Head of caudate nucleus (tissue), 42 donors: ENCODE measurements around the gene EID3.
"Not testable (repeated sequence)": the region's sequence is repeated elsewhere in the genome, so short reads cannot be mapped to it uniquely, and the experiment has no call there.

Experiments
- DNase-seq, 42 donors: peaks; one replicate each; pipeline versions ENCODE4 v3.0.0 to v3.0.0-alpha.2; 2020 to 2021; ENCODE audit warnings: mixed read lengths in 7 of 42
- intact Hi-C: fragments of 100-400 bp; cut with DNase I; formaldehyde crosslinking; loops from one replicate; pipeline ENCODE4 v1.15.0; 2022

Gene EID3

GRCh38 chr12:104286516-104287482 lies 16.7 kb upstream of the EID3 start:
- intact Hi-C loops = loop anchor here (10.0 kb wide), 2 partner anchors 72 to 142 kb away; partner anchors contain the start of gene TXNRD1
- peak; percentile 83 to 97 (median 92) for DNase-seq

- intact Hi-C loops = loop anchor here (10.0 kb wide), 2 partner anchors 74 to 144 kb away; partner anchors contain the start of gene TXNRD1
These were observed 14.8 kb upstream of the EID3 start for GRCh38 chr12:104288635-104289274.

DNA sequence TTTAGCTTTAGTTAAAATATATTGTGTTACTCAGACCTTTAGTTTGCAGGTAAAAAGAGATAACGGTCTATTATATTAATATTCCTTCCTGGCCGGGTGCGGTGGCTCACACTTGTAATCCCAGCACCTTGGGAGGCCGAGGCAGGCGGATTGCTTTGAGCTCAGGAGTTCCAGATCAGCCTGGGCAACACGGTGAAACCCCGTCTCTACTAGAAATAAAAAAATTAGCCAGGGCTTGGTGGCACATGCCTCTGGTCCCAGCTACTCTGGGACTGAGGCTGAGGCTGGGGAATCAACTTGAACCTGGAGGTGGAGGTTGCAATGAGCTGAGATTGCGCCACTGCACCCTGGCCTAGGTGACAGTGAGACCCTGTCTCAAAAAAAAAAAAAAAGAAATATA lies 13.2 kb upstream of the EID3 start:
- DNase-seq = no peak
- intact Hi-C loops = no loop called here

More at GRCh38 chr12:104288635-104289274, 14.8 kb upstream of the EID3 start:
- DNase-seq = peak; percentile 74 to 94 (median 86)

DNA sequence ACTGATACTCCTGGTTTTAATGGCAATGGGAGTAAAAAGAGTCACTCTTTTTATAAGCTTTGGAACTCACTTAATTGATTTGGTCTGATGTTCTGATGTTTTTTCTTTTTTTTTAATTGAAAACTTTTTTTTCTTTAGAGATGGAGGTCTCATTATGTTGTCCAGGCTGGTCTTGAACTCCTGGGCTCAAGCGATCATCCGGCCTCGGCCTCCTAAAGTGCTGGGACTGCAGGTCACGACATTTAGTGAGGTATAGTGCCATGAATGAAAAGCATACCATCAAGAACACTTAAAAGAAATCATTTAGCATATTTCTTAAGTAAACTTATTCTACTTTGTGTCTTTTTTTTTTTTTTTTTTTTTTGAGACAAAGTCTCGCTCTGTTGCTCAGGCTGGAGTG lies 12.7 kb upstream of the EID3 start:
- intact Hi-C loops = no loop called here
- DNase-seq = no peak

DNA sequence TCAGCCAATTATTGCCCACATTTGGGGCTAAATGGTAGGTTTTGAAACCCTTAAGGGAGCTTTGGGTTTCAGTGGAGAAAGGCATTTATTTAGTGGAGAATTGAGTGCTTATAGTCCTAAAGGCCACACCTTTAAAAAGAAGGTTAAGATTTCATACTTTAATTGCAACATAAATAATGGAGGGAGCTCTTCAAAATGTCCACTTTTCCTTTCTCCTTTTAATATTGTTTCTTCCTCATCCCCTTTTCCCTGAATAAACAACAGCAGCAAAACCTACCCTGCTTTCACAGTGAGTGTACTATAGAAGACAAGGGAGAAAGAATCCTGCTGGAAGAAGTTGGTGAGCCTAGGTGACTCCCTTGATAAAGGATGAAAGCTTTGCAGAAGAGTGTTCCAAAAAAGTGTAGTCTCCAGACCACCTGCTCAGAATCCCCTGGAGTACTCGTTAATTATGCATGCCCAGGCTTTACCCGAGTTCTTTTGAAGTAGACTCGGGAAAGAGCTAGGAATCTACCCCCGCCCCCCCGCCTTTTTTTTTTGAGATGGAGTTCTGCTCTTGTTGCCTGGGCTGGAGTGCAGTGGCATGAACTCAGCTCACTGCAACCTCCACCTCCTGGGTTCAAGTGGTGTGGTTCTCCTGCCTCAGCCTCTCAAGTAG lies 11.5 kb upstream of the EID3 start:
- intact Hi-C loops = no loop called here
- no peak for DNase-seq

DNA sequence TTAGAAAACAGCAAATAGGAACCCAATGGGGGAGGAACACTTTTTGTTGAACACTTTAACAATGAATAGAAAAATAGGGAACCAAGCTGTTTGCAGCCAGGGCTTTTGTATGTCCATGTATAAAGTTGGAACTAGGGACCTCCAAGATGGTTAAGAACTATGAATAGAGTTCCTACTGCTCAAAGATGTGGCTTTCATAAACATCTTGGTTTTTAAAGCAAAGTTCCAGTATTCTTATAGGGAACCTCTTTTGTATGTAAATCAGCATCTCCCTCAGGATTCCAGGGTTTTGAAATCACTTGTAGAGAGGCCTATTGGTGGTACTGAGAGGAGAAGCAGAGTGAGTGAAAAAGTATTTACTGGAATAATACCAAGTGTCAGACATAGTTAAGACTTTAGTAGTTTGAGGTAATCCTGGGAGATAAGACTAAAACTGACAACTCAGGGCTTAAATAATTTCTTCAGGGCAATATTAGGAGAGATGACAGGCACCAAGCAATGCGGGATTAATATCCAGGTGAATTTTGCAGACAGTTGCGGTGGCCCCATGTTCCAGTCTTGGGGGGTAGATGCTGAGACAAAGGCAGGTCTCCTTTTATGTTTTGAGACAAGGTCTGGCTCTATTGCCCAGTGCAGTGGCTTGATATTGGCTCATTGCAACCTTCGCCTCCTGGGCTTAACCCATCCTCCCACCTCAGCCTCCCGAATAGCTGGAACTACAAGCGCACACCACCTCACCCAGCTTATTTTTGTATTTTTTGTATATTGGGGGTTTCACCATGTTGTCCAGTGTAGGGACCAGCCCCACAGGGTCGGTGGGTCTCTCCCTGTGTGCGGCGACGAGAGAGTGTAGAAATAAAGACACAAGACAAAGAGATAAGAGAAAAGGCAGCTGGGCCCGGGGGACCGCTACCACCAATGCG lies 10.4 kb upstream of the EID3 start:
- no peak for DNase-seq
- intact Hi-C loops = no loop called here

DNA sequence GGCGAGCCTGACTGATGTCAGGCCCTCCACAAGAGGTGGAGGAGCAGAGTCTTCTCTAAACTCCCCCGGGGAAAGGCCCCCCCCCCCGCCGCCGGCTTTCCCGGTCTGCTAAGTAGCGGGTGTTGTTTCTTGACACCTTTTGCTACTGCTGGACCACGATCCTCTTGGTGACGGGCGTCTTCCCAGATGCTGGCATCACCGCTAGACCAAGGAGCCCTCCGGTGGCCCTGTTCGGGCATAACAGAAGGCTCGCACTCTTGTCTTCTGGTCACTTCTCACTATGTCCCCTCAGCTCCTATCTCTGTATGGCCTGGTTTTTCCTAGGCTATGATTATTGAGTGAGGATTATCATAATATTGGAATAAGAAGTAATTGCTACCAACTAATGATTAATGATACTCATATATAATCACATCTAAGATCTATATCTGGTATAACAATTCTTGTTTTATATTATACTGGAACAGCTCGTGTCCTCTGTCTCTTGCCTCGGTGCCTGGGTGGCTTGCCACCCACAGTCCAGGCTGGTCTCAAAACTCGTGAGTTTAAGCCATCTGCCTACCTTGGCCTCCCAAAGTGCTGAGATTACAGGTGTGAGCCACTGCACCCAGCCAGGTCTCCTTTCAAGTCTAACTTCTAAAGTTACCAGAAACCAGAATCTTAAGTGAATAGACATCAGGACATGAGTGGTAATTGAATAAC lies 9.2 kb upstream of the EID3 start:
- intact Hi-C loops = not testable (repeated sequence)
- peak in 14 of 42 donors; percentile 24 to 55 (median 40) for DNase-seq

GRCh38 chr12:104294927-104295668 lies 8.4 kb upstream of the EID3 start:
- intact Hi-C loops = no loop called here
- no peak for DNase-seq

GRCh38 chr12:104295954-104296353 lies 7.6 kb upstream of the EID3 start:
- no peak for DNase-seq
- intact Hi-C loops = no loop called here

GRCh38 chr12:104296718-104297117 lies 6.8 kb upstream of the EID3 start:
- intact Hi-C loops = no loop called here
- no peak for DNase-seq

DNA sequence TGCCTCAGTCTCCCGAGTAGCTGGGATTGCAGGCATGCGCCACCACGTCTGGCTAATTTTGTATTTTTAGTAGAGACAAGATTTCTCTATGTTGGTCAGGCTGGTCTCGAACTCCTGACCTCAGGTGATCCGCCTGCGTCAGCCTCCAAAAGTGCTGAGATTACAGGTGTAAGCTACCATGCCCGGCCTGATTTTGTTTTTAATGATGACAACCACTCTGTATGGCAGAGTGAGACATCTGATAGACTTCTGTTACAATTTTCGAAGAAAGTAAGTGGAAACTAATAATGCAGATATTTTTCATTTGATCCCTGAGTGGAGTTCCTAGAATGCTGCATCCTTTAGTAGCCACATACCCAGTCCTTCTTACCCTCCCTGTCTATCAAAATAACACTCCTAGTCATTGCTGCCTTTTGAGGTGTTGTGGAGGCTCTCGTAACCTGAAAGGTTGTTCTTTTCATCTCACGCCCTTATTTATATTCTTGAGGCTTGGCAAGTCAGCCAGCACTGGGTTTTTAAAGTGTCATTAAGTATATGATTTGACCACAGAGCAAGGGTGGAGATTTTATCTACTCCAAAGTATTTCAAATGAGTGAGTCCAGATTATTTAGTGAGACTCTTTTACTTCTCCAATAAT lies 5.9 kb upstream of the EID3 start:
- no peak for DNase-seq
- intact Hi-C loops = no loop called here

GRCh38 chr12:104299842-104300481 lies 3.6 kb upstream of the EID3 start:
- no peak for DNase-seq
- intact Hi-C loops = no loop called here

- intact Hi-C loops = no loop called here
- DNase-seq = no peak
These were observed 896 bp downstream of the EID3 start for GRCh38 chr12:104304261-104305009.

DNA sequence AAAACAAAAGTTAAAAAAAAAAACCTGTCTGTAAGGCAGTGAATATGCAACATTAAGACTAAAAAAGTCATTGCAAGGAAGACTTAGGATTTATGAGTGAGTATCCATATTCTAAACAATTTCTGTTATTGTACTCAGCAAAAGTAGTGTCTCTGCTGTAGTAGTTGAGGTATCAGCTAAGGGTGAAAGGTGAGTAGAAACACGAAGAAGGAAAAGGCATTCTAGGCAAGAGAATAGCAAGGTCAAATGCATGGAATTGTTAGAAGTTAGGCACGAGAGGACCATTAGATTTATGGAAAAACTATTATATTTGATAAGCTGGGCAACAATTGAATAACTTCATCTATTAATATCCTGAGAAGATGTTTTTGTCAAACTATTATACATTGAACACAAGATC lies 1.8 kb downstream of the EID3 start:
- intact Hi-C loops = no loop called here
- DNase-seq = no peak

DNA sequence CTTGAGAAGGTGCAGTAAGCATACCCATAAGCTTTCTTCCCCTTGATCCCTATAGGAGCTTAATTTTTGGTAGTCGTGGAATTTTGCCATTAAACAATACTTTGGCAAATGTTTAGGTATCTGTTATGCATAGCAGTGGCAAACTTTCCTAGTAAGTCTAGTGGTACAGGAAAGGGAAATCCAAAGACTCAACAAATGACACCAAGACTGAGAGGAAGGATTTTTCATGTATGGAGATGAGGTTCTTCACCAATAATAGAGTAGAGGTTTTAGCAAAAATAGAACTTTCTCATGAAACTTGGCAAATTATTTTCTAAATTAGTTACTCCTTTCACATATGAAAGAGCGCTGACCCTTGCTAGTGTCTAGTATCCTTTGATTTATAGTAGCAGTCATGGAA lies 2.8 kb downstream of the EID3 start:
- intact Hi-C loops = no loop called here
- DNase-seq = no peak
